OCI-LY1 (cell line): Measurements from ENCODE around the gene PLAC9.

Experiments
- H2AFZ ChIP-seq: fragments of 200-600 bp; sonication (generic), shearing (Covaris generic); 2 replicates; pipeline ENCODE4 v1.6.0; 2014; ENCODE audit warnings: antibody characterized with exemption, mild to moderate bottlenecking, low read length
- H3F3A ChIP-seq: fragments of 200-600 bp; sonication (generic), shearing (Covaris generic); 2 replicates; pipeline ENCODE4 v1.6.0; 2014; ENCODE audit warnings: mild to moderate bottlenecking, antibody characterized with exemption, low read length, moderate library complexity; ENCODE audit not compliant: insufficient read depth
- H3K27ac ChIP-seq: fragments of 200-600 bp; sonication (generic); 2 replicates; pipeline ENCODE4 v1.5.1; 2014; ENCODE audit warnings: low read length, mixed run types, mild to moderate bottlenecking, low read depth; ENCODE audit not compliant: poor library complexity, severe bottlenecking
- H3K27me3 ChIP-seq: fragments of 200-600 bp; sonication (generic); 2 replicates; pipeline ENCODE4 v1.6.0; 2014; ENCODE audit warnings: antibody characterized with exemption, mild to moderate bottlenecking, low read length, moderate library complexity; ENCODE audit not compliant: insufficient read depth
- H3K36me3 ChIP-seq: fragments of 200-600 bp; sonication (generic); 2 replicates; pipeline ENCODE4 v1.6.1; 2014; ENCODE audit warnings: mild to moderate bottlenecking, antibody characterized with exemption, low read length, moderate library complexity, mixed read lengths; ENCODE audit not compliant: insufficient read depth
- H3K4me1 ChIP-seq: fragments of 200-600 bp; sonication (generic); 2 replicates; pipeline ENCODE4 v1.5.1; 2014; ENCODE audit warnings: mild to moderate bottlenecking, low read length, moderate library complexity; ENCODE audit not compliant: insufficient read depth, severe bottlenecking
- H3K4me2 ChIP-seq: fragments of 200-600 bp; sonication (generic), shearing (Covaris generic); 2 replicates; pipeline ENCODE4 v1.6.1; 2014; ENCODE audit warnings: low read length
- H3K4me3 ChIP-seq: fragments of 200-600 bp; sonication (generic); 2 replicates; pipeline ENCODE4 v1.5.1; 2014; ENCODE audit warnings: low read length, low read depth, mild to moderate bottlenecking, mixed read lengths; ENCODE audit not compliant: poor library complexity, severe bottlenecking
- H3K79me2 ChIP-seq: fragments of 200-600 bp; shearing (Covaris generic); 2 replicates; pipeline ENCODE4 v1.6.1; 2016; ENCODE audit warnings: mixed run types, low read length, mixed read lengths; ENCODE audit not compliant: insufficient read depth
- H3K9ac ChIP-seq: fragments of 200-600 bp; sonication (generic), shearing (Covaris generic); 2 replicates; pipeline ENCODE4 v1.6.1; 2014; ENCODE audit warnings: mild to moderate bottlenecking, low read length, mixed read lengths
- H3K9me2 ChIP-seq: fragments of 200-600 bp; sonication (generic), shearing (Covaris generic); 2 replicates; pipeline ENCODE4 v1.6.1; 2014; ENCODE audit warnings: low read depth, mild to moderate bottlenecking, low read length, mixed read lengths
- H3K9me3 ChIP-seq: fragments of 200-600 bp; shearing (Covaris generic); 2 replicates; pipeline ENCODE4 v1.6.1; 2014; ENCODE audit warnings: low read length, mixed read lengths
- H4K20me1 ChIP-seq: fragments of 200-600 bp; sonication (generic), shearing (Covaris generic); 2 replicates; pipeline ENCODE4 v1.6.0; 2016; ENCODE audit warnings: mild to moderate bottlenecking, low read length; ENCODE audit not compliant: insufficient read depth
- CTCF ChIP-seq: fragments of 200-600 bp; sonication (generic), shearing (Covaris generic); IDR thresholded peaks from 2 replicates; pipeline ENCODE4 v1.5.1; 2017; ENCODE audit warnings: mild to moderate bottlenecking, antibody characterized with exemption, low read length, moderate library complexity, mixed read lengths
- EZH2 ChIP-seq: fragments of 200-600 bp; sonication (generic), shearing (Covaris generic); IDR thresholded peaks from 2 replicates; pipeline ENCODE4 v1.8.0; 2017; ENCODE audit warnings: borderline replicate concordance, mixed run types, mild to moderate bottlenecking, antibody characterized with exemption, low read length, moderate library complexity, mixed read lengths

PLAC9 gene

GRCh38 chr10:80192553-80192952, 60.0 kb downstream of the PLAC9 start:
- no peak for TF ChIP-seq CTCF
- TF ChIP-seq EZH2: no peak
- H3K36me3 ChIP-seq: peaks cover 29% of the 10 kb centered on the region
- H3K9me3 ChIP-seq: 0 out of 2 replicates have a peak, but pooled peaks cover 8% of the 10 kb centered on the region
- no peaks in the 10 kb centered on the region for H4K20me1 ChIP-seq
- H2AFZ ChIP-seq: no peak overlapping the region
- peaks cover 70% of the 10 kb centered on the region for H3K79me2 ChIP-seq
- H3K4me3 ChIP-seq: no peak overlapping the region
- H3K4me2 ChIP-seq: no peak overlapping the region
- no peaks in the 10 kb centered on the region for H3K27me3 ChIP-seq
- peaks cover 42% of the 10 kb centered on the region for H3K4me1 ChIP-seq
- H3K9me2 ChIP-seq: no peaks in the 10 kb centered on the region
- H3F3A ChIP-seq: peaks cover 4% of the 10 kb centered on the region; the same call in 1 of the 2 replicates
- no peak overlapping the region for H3K27ac ChIP-seq
- H3K9ac ChIP-seq: no peak overlapping the region

GRCh38 chr10:80194373-80195045, 62.0 kb downstream of the PLAC9 start:
- no peak overlapping the region for H3K4me3 ChIP-seq
- no peak overlapping the region for H3K4me2 ChIP-seq
- H3K9ac ChIP-seq: no peak overlapping the region
- H3K4me1 ChIP-seq: peaks cover 40% of the 10 kb centered on the region
- H3K27me3 ChIP-seq: no peaks in the 10 kb centered on the region
- H3F3A ChIP-seq: no peaks in the 10 kb centered on the region
- peaks cover 85% of the 10 kb centered on the region for H3K79me2 ChIP-seq
- no peaks in the 10 kb centered on the region for H3K9me2 ChIP-seq
- H3K36me3 ChIP-seq: peaks cover 29% of the 10 kb centered on the region
- H2AFZ ChIP-seq: no peak overlapping the region
- 0 out of 2 replicates have a peak, but pooled peaks cover 8% of the 10 kb centered on the region for H3K9me3 ChIP-seq
- H3K27ac ChIP-seq: no peak overlapping the region
- no peaks in the 10 kb centered on the region for H4K20me1 ChIP-seq
- TF ChIP-seq CTCF: no peak
- no peak for TF ChIP-seq EZH2
